Mucosa of descending colon (tissue), 3 donors: ENCODE results near the gene SLC43A3. TPM values are rescaled to one million over a fixed set of nuclear protein-coding genes. Genes with fewer than 3 reads are reported as not detected.

Source experiments
- ATAC-seq: fragments of 200-7000 bp; cut with Tn5 transposase; one replicate; pipeline ENCODE4 v1.9.1; 2020; ENCODE audit warnings: mild to moderate bottlenecking, moderate library complexity
- DNase-seq, 3 donors: peaks; one replicate each; pipeline ENCODE4 v3.0.0-alpha.2; 2020
- H3K36me3 ChIP-seq: fragments of 200-600 bp; one replicate; pipeline ENCODE4 v1.8.0; 2021; ENCODE audit warnings: low read depth, mild to moderate bottlenecking
- H3K4me1 ChIP-seq: fragments of 200-600 bp; one replicate; pipeline ENCODE4 v1.8.0; 2021; ENCODE audit warnings: low read depth, mild to moderate bottlenecking
- H3K4me3 ChIP-seq: fragments of 200-600 bp; one replicate; pipeline ENCODE4 v1.8.0; 2021; ENCODE audit warnings: mild to moderate bottlenecking
- H3K9me3 ChIP-seq: fragments of 200-600 bp; one replicate; pipeline ENCODE4 v1.8.0; 2021; ENCODE audit warnings: mild to moderate bottlenecking
- intact Hi-C, 2 donors: fragments of 100-400 bp; cut with DNase I in 1 of 2; cut with micrococcal nuclease in 1 of 2; formaldehyde crosslinking; loops; one replicate each; pipeline versions ENCODE4 v1.11.0 to v1.11.1; 2022; cut with DNase I, micrococcal nuclease
- long read RNA-seq, 2 donors: library from polyadenylated mRNA; unstranded; transcript quantifications; one replicate each; pipeline ENCODE4 v2.0.0, GENCODE V29; 2019 to 2021
- total RNA-seq, 3 donors: library from RNA; stranded (reverse); fragmentation: NEBNext Ultra II Directional in 2 of 3; extraction: Animal tissue kit (Norgen Biotek cat#: 25700) in 2 of 3; gene quantifications; one replicate each; pipeline versions ENCODE4 v1.2.1 to v1.2.4, GENCODE V29; 2021 to 2023
- TF ChIP-seq, protein P1 (sequence below): fragments of 200-600 bp; IDR thresholded peaks from one replicate; pipeline ENCODE4 v1.8.0; 2022; ENCODE audit warnings: antibody characterized with exemption, mild to moderate bottlenecking
- donor health status: DM: no; HTN: no; CAD: no; lungs with moderate emphysema.
- donor health status: DM: no; HTN: no; CAD: no.
- donor health status: DM: no; HTN: yes; CAD: no.

Gene SLC43A3
- total RNA-seq: 10 to 100 TPM in 2 of 3 donors, 1 to 10 TPM in 1; 6.3 to 24.4 (median 16.9) TPM
- long read RNA-seq, donor 1, transcript SLC43A3-203 (14 exons, 2,617 nt): major isoform, 16 of 37 reads
- long read RNA-seq, donor 1, partial matches to known transcripts: 3 of 37 reads
- long read RNA-seq, donor 1, other reads (novel, unspliced or antisense): 15 of 37 reads
- long read RNA-seq, donor 2, partial matches to known transcripts: 0 of 7 reads
- long read RNA-seq, donor 2, other reads (novel, unspliced or antisense): 3 of 7 reads

DNA sequence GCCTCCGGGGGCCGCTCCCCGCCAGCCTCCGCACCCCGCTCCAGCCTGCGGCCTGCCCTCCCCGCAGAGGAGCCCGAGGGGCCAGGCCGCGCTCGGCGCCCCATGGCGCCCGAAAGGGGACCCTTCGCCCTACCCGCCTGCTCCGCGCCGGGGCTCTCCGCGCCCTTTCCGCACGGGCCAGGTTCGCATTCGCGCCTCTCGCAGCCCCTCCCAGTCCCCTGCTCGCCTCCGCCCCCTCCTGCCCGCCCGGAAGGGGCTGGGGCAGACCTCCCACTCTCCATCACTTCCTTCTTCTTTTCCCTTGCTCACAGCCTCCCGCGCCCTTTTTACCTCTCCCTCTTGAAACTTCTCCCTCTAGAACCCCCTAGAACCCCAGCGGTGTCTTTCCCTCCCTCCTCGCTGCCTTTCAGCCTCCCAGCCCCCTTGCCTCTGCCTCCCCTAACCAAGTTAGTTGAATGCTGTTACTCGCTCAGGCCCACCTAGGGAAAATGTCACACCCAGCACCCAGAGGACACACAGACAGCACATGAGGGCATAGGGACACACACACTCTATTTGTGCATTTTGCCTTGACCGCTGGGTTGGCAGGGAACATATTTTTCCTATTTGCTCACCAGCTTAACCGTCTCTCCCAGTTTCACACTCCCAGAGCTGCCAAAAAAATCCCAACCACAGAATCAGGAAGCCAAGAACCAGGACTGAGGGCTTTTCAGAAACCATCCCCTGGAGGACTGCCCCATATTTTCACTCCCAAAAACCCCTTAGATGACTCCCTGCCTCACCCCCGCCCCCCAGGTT lies at the start of gene SLC43A3:
TSS of gene SLC43A3 (minus strand) at position 193 of the 798 bp plus-strand sequence. CDS start 949 bp downstream, outside the sequence.
- peak; percentile 56 to 83 (median 78) for DNase-seq

DNA sequence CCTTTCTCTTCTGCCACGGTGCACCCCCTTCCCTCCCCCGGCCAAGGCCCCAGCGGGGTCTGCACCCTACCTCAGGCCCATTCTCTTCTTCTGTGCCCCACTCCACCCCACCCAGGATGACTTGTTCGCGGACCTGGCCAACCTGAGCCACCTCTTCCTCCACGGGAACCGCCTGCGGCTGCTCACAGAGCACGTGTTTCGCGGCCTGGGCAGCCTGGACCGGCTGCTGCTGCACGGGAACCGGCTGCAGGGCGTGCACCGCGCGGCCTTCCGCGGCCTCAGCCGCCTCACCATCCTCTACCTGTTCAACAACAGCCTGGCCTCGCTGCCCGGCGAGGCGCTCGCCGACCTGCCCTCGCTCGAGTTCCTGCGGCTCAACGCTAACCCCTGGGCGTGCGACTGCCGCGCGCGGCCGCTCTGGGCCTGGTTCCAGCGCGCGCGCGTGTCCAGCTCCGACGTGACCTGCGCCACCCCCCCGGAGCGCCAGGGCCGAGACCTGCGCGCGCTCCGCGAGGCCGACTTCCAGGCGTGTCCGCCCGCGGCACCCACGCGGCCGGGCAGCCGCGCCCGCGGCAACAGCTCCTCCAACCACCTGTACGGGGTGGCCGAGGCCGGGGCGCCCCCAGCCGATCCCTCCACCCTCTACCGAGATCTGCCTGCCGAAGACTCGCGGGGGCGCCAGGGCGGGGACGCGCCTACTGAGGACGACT lies 49.3 kb upstream of the SLC43A3 start:
- intact Hi-C loops: no loop called here
- Histone ChIP-seq H3K36me3 (no peaks in the 10 kb centered on the region), H3K4me3 (no peak overlapping the region), H3K9me3 (no peaks in the 10 kb centered on the region), H3K4me1 (peaks cover 23% of the 10 kb centered on the region)
- DNase-seq (peak in 2 of 3 donors; percentile 48 to 72), ATAC-seq (peak; percentile 69)
- TF ChIP-seq, protein P1, sequence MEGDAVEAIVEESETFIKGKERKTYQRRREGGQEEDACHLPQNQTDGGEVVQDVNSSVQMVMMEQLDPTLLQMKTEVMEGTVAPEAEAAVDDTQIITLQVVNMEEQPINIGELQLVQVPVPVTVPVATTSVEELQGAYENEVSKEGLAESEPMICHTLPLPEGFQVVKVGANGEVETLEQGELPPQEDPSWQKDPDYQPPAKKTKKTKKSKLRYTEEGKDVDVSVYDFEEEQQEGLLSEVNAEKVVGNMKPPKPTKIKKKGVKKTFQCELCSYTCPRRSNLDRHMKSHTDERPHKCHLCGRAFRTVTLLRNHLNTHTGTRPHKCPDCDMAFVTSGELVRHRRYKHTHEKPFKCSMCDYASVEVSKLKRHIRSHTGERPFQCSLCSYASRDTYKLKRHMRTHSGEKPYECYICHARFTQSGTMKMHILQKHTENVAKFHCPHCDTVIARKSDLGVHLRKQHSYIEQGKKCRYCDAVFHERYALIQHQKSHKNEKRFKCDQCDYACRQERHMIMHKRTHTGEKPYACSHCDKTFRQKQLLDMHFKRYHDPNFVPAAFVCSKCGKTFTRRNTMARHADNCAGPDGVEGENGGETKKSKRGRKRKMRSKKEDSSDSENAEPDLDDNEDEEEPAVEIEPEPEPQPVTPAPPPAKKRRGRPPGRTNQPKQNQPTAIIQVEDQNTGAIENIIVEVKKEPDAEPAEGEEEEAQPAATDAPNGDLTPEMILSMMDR: no peak

More for the DNA sequence above, at the start of gene SLC43A3:
- peaks cover 17% of the 10 kb centered on the region for H3K4me1 ChIP-seq
- intact Hi-C loops: no loop called here
- H3K4me3 ChIP-seq: peak within 1 kb of the TSS; percentile 9
- ATAC-seq: peak; percentile 75
- H3K36me3 ChIP-seq: no peaks in the 10 kb centered on the region
- TF ChIP-seq, protein P1: no peak
- H3K9me3 ChIP-seq: no peaks in the 10 kb centered on the region

DNA sequence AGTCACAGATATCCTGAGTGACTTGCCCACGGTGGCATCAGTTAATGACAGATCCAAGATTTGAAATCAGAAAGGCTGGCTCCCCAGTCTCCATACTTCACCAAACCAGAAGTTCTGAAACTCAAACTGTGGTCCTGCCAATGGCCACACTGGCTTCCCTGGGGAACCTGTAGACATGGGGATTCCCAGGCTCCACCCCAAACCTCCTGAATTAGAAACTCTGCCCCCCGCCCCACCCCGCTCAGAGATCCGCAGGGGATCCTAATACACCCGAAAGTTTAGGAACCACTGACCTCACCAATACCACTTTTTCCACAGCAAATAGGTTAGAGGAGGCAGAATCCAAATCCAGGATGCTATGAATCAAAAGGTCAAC lies 48.7 kb upstream of the SLC43A3 start:
- Histone ChIP-seq H3K9me3 (no peaks in the 10 kb centered on the region), H3K36me3 (no peaks in the 10 kb centered on the region), H3K4me3 (no peak overlapping the region), H3K4me1 (peaks cover 23% of the 10 kb centered on the region)
- no peak for DNase-seq
- ATAC-seq: no peak
- intact Hi-C loops: no loop called here
- TF ChIP-seq, protein P1: no peak

DNA sequence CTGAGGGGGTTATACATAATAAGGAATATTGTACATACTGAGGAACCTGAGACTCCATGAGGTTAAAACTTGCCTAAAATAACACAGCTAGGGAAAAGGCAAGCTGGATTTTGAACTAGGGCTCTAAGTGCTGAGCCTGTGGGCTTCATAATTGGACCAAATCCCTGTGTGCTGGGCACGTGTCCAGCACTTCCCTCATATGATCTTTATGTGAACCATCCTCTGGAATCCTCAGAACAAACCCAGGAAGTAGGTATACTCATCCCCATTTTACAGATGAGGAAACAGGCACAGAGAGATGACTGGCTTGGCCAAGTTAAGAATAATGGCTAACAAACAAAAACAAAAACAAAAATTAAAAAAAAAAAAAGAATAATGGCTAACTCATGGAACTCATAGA lies 48.3 kb upstream of the SLC43A3 start:
- intact Hi-C loops: no loop called here
- DNase-seq (no peak), ATAC-seq (no peak)
- no peaks in the 10 kb centered on the region for H3K9me3 ChIP-seq
- peaks cover 23% of the 10 kb centered on the region for H3K4me1 ChIP-seq
- TF ChIP-seq, protein P1: no peak
- no peaks in the 10 kb centered on the region for H3K36me3 ChIP-seq
- no peak overlapping the region for H3K4me3 ChIP-seq

DNA sequence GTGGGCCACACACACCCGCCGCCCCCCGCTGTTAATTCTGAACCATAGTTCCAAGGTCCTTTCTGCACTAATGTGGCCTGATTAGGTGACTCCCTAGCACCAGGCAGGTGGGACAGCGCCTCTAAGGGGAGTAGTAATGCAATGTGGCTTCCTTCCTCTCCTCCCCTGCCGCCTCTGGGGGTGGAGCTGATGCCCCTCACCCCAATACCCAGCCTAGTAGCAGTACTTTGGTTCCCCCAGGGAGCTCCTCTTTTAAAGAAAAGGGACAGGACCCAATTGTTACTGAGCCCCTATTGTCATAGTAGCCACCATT lies 47.8 kb upstream of the SLC43A3 start:
- no peak overlapping the region for H3K4me3 ChIP-seq
- intact Hi-C loops: no loop called here
- ATAC-seq: no peak

More for the DNA sequence above, 47.8 kb upstream of the SLC43A3 start:
- H3K36me3 ChIP-seq: no peaks in the 10 kb centered on the region
- peaks cover 23% of the 10 kb centered on the region for H3K4me1 ChIP-seq
- no peaks in the 10 kb centered on the region for H3K9me3 ChIP-seq
- TF ChIP-seq, protein P1: no peak
- DNase-seq: peak in 1 of 3 donors; percentile 21
